Activated CD8-positive, alpha-beta memory T cell treated with anti-CD3 and anti-CD28 coated beads, Interleukin-2, amount 50 U/mL, for 24 hours (primary cell): ENCODE data around the gene IFIT3.
"Not testable (repeated sequence)": the region's sequence is repeated elsewhere in the genome, so short reads cannot be mapped to it uniquely, and the experiment has no call there.

Source experiments
- DNase-seq: peaks from one replicate; pipeline ENCODE4 v3.0.0-alpha.2; 2020; ENCODE audit errors: extremely low read depth

IFIT3 gene, protein sequence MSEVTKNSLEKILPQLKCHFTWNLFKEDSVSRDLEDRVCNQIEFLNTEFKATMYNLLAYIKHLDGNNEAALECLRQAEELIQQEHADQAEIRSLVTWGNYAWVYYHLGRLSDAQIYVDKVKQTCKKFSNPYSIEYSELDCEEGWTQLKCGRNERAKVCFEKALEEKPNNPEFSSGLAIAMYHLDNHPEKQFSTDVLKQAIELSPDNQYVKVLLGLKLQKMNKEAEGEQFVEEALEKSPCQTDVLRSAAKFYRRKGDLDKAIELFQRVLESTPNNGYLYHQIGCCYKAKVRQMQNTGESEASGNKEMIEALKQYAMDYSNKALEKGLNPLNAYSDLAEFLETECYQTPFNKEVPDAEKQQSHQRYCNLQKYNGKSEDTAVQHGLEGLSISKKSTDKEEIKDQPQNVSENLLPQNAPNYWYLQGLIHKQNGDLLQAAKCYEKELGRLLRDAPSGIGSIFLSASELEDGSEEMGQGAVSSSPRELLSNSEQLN

DNA sequence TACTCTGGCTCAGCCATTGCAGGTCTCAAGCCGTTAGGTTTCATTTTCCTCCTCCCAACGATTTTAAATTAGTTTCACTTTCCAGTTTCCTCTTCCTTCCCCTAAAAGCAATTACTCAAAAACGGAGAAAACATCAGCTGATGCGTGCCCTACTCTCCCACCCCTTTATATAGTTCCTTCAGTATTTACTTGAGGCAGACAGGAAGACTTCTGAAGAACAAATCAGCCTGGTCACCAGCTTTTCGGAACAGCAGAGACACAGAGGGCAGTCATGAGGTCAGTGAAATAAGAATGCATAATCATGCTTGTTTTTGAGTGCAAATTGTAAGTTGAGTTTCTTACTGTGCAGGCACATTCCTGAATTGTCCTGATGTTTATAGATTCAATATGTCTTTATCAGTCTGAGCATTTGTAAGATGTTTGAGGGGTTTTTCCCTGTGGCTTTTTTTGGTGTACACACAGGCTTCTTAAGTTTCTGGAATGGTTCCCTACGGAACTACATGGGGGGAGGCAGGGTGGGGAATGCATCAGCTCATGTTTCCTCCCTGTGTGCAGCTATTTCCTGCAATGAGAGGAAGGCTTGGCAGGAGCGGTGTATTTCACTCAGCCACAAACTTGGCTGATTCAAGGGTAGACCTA, at the start of gene IFIT3:
IFIT3 (plus strand) TSS at position 195 of the 639 bp plus-strand sequence; CDS start at position 272, 77 bp downstream.
- DNase-seq: no peak

DNA sequence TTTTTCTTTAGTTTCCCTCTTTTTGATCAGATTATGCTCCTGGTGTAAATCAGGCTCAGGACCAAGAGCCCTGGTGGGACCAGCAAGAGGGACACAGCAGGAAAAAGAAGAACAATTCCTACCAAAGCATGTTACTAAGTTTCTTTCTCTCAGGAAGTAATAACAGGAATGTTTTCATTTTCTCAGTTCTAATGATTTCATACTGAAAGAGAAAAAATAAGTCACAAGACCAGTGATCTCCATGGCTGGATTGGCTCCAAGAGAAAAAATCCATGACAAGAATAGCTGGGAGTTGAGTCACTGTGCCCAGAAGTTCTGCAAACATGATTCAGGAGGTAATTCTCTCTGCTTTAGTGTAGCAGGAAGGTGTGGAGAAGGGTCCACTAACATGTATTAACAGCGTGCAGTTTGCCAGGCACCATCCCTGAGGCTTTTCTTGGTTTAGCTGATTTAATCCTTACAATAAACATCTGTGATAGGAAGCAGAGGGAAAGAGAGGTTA, 49.7 kb upstream of the IFIT3 start:
- no peak for DNase-seq

DNA sequence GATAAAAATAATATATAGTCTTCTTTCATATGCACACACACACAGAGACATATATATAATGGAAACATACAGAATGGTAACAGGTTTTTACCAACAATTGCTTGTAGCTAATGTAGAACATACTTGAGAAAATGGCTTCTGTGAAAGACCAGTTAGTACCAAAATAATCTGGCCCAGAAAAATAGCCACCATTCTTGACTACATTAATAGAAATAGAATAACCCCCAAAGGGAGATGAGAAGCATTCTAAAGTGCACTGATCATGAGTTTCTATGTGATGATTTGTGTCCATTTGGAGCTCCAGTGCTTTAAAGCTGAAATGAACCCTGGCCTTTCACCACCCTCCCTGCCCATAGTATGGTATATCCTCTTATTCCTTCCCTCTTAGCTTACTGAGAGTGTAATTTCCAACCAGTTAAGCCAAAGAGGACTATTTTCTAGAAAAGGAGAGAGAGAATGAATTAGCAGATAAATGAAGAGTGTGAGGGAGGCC, 48.9 kb upstream of the IFIT3 start:
- DNase-seq: no peak

DNA sequence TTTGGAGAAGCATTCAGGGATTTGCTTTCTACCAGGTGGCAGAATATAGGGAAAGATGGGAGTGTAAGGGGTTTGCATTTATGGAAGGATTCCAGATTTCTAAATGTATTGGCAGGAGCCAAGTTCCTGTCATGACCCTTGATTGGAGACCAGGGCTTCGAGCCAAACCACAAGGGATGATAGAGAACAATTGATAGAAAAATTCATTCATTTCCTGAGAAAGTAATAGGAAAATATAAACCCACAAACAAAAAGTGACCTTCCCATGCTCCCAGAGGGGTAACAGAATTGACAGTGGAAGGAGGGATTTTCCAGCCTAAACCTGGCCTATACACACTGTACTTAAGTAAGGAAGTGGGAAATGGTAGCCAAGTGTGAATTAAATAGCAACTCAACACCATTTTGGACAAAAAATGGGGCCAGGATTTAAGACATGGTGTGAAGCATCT, 48.4 kb upstream of the IFIT3 start:
- no peak for DNase-seq

DNA sequence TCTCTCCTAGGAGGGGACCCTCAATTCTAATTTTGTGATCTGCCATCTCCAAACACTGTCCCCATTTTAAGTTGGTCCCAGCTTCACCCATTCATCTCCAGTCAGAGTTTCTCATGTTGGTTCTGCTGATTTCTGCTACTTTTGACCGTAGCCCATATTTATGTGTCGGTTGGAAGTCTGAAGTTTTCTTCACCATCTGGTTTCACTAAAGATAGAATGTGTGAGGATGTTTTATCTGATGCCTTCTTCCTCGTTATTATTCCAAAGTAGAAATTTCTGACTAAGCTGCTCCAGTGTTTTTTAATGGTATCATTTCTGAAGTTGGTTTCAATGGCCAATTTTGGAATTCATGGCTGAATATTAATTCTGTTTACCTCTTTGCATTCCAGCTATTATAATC, 47.3 kb upstream of the IFIT3 start:
- no peak for DNase-seq

DNA sequence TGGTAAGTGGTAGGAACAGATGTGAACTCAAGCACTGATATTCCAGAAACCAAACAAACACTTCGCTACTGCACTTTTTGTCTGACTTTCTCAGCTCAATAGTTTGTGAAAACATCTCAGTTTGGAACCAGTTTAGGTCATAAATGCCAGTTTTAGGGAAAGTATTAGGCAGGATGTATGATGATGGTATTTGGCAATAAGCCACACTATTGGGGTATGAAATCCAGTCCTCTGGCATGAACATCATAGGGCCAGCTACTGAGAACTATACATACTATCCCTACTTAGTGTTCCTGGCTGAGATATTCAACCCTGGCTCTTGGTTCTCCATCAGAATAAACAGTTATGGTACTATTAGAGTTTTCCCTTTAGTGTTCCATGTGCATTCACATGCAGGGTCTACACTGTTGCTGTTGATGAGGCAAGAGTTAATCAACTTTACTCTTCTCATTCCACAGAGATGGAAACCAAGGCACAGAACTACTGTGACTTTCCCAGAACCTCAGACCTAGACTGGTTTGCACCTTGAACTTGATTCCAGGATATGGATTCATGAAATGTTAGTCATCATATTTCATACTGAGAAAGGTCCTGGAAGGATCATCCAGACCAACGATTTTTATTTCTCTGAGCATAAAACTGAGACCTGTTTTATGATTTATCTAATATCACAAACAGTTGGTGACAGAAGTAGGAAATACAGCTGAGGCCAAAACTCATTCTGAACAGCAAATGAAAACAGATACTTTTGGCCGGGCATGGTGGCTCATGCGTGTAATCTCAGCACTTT, 46.0 kb upstream of the IFIT3 start:
- no peak for DNase-seq

DNA sequence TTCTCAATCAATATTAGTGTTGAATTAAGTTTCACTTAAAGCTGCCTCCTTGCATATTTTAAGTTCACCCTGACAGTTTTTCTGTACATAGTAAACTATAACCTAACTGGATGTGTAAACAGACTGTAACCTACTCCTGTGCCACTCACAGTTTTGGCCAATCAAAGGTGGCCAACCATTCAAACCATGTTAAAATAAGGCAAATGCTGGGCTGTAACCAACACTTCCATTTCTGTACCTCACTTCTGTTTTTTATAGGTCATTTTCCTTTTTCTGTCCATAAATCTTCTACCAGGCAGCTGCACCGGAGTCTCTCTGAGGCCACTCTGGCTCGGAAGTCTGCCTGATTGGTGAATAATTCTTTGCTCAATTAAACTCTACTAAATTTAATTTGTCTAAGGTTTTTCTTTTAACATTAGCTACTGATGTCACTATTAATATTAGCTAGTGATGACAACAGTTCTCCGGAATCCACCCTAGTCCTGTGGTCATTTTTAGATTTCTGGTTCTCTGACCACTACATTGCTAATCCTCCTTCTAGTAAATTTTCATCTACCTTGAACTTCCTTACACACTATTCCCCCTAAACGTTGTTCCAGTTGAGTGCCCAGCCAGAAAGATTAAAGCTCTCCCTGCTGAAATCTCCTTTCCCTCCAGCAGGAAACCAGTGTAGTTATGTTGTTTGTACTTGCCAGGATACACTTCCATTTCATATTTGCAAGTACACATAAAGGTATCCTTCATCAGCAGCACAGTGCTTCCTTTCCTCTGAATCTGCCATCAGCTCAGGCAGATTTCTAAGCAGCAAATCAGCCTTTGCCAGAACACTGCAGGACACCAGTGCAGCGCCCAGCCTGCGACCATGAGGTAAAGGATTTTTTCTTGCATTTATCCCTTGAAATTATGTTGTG, 44.5 kb upstream of the IFIT3 start:
- no peak for DNase-seq

DNA sequence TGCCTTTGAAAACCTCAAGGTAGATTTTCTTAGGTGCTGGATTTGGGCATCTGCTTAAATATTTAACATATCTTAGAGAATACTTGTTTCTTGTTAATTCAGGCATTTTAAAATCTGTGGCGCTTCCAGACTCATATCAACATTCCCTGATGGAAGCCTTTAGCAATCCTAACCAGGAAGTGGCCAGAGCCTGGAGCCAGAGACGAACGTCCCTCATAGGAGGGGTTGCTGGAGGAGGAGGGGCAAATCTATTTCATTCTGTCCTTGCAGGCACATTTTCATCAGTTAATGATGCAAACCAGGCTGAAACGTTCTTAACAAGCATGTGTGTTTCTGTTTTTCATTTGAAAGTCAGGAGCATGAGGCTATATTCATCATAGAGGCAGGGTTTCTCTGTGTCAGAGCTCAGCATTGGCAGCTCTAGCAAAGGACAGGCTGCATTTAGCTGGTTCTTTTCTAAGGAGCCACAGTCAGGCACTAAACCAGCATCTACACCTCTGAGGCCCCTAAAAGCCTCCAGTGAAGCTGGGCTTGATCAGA, 43.8 kb upstream of the IFIT3 start:
- DNase-seq: no peak

DNA sequence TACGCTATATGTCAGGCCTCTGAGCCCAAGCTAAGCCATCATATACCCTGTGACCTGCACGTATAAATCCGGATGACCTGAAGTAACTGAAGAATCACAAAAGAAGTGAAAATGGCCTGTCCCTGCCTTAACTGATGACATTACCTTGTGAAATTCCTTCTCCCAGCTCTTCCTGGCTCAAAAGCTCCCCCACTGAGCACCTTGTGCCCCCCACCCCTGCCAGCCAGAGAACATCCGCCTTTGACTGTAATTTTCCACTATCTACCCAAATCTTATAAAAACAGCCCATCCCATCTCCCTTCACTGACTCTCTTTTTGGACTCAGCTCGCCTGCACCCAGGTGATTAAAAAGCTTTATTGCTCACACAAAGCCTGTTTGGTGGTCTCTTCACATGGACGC, 43.1 kb upstream of the IFIT3 start:
- not testable (repeated sequence) for DNase-seq

DNA sequence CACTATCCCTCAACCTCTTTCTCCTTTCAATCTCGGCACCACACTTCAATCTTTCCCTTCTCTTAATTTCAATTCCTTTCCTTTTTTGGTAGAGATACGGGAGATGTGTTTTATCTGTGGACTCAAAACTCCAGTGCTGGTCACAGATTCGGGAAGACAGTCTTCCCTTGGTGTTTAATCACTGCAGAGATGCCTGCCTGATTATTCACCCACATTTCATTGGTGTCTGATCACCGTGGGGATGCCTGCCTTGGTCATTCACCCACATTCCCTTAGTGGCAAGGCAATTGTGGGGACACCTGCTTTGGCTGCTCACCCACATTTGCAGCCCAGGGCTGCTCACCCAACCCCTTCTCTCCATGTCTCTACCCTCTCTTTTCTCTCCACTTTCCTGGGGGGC, 42.5 kb upstream of the IFIT3 start:
- DNase-seq: not testable (repeated sequence)

DNA sequence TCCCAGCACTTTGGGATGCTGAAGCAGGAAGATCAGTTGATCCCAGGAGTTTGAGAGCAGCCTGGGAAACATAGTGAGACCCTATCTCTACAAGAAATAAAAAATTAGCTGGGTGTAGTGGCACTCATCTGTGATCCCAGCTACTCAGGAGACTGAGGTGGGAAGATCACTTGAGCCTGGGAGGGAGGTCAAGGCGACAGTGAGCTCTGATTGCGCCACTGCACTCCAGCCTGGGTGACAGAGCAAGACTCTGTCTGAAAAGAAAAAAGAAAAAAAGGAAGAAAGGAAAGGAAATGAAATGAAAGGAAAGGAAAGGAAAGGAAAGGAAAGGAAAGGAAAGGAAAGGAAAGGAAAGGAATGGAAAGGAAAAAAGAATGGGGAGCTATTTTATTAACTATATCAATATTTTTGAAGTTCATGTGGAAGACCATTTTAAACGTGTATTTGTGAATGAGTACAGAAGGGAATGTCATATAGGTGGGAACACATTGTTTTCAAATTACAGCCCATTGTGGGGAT, 33.0 kb upstream of the IFIT3 start:
- no peak for DNase-seq

DNA sequence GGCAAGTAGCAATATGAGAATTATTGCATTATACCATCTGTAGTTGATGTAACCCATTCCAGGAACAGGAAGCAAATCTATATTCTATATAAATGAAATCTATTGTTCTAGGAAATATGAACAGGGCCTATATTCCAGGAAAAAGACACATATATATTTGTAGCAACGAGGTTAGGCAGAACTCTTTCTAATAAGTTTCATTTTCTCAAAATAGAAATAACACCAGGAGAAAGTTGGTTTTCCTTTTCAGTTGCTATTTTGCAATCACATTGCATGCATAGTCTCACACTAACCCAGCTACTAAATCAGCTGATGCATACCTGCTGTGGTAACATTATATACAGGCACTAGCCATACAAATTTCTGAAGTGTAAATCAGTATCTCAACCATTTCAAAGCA, 32.2 kb upstream of the IFIT3 start:
- DNase-seq: no peak

DNA sequence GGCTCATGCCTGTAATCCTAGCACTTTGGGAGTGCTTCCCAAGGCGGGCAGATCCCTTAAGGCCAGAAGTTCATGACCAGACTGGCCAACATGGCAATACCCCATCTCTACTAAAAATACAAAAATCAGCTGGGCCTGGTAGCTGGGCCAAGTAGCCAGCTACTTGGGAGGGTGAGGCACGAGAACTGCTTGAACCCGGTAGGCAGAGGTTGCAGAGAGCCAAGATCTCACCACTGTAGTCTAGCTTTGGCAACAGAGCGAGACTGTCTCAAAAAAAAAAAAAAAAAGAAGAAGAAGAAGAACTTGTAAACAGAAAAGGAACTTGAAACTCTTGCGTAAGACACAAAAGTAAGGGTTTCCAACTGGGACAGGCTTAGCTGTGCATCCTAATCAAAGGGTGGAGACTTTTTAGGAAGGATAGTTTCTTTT, 31.6 kb upstream of the IFIT3 start:
- DNase-seq: no peak

DNA sequence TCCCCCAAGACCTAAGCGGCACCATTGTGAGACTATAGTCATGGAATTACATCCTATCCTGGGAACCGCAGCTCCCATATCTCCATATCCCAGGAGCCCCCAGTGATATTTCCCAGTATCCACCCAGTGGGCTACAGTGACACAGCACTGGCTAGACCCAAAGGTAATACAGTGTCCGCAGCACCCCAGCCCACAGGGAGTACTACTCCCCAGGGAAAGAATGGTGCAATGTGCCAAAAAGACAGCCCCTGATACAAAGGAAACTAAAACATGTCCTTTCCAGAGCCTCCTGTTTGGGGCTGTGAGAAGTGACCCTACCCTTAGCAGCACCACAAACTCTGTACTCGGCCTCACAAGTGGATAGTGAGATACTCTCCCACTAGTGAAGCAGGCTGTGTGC, 30.4 kb upstream of the IFIT3 start:
- DNase-seq: no peak

DNA sequence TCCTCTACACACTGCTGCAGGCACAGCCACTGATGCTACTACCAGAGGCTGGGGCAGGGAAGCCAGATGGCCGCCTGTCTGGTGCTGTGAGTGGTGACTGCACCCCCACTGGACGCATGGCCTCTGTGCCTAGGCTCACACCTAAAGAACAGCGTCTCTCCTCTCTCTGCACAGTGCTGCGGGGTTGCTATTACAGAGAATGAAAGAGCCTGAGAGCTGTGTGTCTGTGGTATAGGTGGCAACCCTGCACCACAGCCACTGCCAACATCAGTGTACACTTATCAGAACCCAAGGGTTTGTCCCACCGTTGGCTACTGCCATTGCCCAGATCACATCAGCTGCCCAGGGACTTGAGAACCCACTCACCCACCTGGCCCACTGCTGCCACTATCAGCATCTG, 30.0 kb upstream of the IFIT3 start:
- DNase-seq: no peak

DNA sequence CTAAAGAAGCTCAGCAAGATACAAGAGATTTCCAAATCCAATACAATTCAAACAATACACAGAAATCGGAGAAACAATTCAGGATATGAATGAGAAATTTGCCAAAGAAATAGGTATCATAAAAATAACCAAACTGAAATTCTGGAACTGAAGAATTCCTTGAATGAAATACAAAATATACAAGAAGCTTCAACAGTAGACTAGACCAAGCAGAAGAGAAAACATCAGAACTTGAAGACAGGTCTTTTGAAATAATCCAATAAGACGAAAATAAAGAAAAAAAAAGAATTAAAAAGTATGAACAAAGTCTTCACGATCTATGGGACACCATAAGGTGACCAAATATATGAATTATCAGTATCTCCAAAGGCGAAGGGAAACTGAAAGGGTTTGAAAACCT, 28.8 kb upstream of the IFIT3 start:
- DNase-seq: no peak

DNA sequence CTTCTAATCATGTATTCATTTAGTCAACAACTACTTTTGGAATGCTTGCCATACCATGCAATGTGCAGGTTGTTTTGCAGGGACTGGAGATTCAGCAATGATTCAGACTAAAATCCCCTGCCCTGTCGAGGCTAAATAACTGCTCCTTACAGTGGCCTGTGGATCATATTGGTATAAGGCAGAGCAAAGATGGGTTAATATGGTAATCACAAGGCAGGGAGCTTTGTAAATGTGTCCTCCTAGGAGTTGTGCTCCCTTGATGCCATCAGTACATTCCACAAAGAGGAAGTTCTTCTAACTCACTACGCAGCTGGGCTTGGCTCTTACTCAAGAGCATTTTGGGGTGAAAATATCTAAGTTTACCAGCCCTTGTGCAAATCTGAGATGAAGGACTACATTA, 26.6 kb upstream of the IFIT3 start:
- DNase-seq: no peak

DNA sequence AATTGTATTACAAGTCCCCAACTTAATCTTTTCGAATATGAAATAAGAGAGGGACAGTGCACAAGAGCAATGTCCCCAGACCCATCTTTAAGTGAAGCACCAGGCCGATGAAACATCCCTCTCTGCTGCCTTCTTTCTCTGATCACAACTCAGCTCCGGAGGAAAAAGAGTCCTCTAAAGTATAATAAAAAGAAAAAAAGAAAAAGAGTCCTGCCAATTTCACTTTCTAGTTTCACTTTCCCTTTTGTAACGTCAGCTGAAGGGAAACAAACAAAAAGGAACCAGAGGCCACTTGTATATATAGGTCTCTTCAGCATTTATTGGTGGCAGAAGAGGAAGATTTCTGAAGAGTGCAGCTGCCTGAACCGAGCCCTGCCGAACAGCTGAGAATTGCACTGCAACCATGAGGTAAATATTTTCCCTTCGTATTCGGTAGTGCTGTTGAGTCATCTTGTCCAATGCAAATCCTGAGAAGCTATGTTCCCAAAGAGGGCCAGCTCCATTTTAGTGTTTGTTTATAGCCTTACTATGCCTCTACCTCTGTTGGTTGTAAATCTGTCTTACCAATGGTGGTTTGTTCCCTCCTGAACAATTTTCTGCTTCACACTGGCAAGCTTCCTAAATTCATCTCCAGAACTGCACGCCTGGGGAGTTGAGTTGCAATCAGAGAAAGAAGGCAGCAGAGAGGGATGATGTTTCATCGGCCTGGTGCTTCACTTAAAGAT, 25.9 kb upstream of the IFIT3 start, which contains the start of gene IFIT2:
IFIT2 (plus strand) TSS at position 326 of the 725 bp plus-strand sequence; CDS start at position 404, 78 bp downstream.
- DNase-seq: no peak

DNA sequence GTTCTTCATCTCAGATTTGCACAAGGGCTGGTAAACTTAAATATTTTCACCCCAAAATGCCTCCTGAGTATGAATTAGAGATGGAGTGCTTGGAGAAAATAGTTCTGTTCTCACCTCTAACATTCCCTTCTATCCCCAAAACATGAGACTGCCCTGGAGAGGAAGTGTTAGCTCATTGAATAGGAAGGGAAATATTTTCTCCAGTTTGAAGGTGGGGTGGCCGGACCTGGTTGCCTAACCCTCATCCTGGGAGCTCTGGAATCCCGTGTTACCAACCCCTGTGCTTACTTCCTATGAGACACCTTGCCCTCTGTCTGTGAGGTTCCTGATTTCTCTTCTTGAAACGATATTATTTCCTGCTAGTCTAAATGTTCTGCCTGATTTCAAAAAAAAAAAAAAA, 25.2 kb upstream of the IFIT3 start:
- no peak for DNase-seq

DNA sequence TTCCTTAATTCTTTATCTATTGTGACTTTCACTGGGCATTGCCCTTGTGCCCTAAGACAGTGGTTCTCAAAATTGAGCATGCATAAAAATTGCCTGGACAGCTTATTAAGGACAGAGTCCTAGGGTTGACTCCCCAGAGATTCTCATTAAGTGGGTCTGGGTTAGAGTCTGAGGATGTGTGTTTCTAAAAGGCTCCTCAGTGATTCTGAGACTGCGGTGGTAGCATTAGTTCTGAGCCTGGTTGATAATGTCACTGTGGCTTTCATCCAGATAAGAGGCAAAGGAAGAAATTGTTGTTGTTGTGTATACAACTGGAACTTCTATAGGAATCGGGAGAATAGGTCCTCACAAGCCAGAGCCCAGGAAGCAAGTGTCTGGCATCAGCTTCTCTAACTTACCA, 24.6 kb upstream of the IFIT3 start:
- no peak for DNase-seq
